Activated CD8-positive, alpha-beta memory T cell treated with anti-CD3 and anti-CD28 coated beads for 4 hours (primary cell): Measurements from ENCODE around the gene SWI5.
"Not testable (repeated sequence)": the region's sequence is repeated elsewhere in the genome, so short reads cannot be mapped to it uniquely, and the experiment has no call there.

Experiments used
- DNase-seq, 2 donors: peaks; one replicate each; pipeline ENCODE4 v3.0.0-alpha.2; 2020; ENCODE audit warnings: low read depth in 2 of 2

SWI5 gene

DNA sequence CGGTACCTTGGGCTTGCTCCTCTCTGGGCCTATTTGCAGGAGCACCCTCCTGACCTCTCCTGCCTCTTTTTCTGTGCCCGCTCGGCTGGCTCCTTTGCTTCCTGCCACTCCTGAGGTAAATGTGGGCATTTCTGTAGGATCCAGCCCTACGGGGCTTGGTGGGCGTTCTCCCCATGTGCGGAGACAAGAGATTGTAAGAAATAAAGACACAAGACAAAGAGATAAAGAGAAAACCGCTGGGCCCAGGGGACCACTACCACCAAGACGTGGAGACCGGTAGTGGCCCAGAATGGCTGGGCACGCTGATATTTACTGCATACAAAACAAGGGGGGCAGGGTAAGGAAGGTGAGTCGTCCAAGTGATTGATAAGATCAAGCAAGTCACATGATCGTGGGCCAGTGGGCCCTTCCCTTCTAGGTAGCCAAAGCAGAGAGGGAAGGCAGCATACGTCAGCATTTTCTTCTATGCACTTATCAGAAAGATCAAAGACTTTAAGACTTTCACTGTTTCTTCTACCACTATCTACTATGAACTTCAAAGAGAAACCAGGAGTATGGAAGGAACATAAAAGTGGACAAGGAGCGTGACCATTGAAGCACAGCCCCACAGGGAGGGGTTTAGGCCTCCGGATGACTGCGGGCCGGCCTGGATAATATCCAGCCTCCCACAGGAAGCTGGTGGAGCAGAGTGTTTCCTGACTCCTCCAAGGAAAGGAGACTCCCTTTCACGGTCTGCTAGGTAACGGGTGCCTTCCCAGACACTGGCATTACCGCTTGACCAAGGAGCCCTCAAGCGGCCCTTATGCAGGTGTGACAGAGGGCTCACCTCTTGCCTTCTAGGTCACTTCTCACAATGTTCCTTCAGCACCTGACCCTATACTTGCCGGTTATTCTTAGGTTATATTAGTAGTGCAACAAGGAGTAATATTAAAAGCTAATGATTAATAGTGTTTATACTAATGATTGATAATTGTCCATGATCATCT, 3.3 kb downstream of the SWI5 start:
- not testable (repeated sequence) for DNase-seq

GRCh38 chr9:128280084-128280622, 4.1 kb downstream of the SWI5 start:
- no peak for DNase-seq

GRCh38 chr9:128282500-128282899, 6.4 kb downstream of the SWI5 start:
- DNase-seq: no peak

DNA sequence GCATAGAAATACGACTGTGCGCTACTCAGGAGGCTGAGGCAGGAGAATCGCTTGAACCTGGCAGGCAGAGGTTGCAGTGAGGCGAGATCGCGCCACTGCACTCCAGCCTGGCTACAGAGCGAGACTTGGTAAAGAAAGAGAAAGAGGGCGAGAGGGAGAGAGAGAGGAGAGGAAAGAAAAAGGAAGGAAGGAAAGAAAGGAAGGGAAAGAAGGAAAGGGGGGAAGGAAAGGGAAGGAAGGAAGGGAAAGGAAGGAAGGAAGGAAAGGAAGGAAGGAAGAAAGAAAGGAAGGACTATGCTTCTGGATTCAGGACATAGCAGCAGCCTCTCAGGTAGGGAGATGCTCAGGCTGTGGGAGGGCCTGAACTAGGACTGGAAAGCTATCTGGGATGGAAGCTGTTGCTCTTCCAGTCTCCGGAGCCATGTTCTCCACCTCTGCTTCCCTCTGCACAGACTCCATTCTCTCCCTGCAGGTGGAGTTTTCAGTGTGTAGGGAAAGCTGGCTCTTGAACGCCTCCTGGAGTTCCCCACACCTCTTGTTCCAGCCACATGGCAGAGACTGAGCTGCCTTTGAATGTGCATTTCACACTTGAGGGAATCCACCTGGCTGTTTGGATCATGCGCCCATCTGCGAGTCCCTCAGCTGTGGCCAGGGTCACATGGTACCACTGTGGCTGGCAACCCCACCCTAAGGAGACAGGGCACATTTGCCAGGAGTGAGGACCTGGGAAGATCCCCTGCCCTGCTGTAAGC, 9.1 kb downstream of the SWI5 start:
- no peak for DNase-seq

- DNase-seq: no peak
Observed at GRCh38 chr9:128286440-128286839, 10.4 kb downstream of the SWI5 start.

- DNase-seq: no peak
Observed at GRCh38 chr9:128288273-128289004, 12.4 kb downstream of the SWI5 start.

DNA sequence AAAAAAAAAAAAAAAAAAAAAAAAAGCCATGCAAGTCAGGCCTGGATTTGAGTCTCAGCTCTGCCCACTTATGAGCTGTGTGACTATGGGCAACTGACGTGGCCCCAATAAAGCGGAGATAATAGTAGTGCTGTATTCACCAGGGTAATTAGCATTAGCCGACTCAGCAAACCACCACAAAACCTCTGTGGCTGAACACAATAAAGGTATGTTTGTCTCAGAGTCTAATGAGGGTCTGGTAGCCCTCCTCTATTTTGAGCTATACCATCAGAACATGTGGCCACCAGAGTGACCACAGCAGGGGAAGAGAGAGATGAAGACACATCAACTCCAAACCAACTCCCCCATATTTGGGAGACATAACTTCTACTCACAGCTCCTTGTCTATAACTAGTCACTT, 15.9 kb downstream of the SWI5 start:
- DNase-seq: no peak

DNA sequence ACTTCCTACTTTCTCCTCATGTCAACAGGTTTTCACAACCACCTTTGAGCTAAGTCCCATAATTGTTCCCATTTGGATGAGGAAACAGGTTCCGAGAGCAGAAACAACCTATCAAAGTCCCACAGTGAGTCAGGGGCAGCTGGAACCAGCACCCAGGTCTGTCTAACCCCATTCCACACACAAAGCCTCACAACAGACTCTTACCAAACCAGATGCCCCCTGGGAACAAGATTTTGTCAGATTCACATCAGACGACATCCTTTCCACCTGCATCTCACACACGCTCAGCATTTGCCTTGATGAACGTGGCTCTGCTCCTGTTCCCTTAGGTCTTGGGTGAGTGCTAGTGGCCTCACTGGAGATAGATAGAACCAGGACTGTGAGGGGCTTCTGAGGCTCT, 17.0 kb downstream of the SWI5 start:
- no peak for DNase-seq

GRCh38 chr9:128294142-128294541, 18.1 kb downstream of the SWI5 start:
- no peak for DNase-seq

DNA sequence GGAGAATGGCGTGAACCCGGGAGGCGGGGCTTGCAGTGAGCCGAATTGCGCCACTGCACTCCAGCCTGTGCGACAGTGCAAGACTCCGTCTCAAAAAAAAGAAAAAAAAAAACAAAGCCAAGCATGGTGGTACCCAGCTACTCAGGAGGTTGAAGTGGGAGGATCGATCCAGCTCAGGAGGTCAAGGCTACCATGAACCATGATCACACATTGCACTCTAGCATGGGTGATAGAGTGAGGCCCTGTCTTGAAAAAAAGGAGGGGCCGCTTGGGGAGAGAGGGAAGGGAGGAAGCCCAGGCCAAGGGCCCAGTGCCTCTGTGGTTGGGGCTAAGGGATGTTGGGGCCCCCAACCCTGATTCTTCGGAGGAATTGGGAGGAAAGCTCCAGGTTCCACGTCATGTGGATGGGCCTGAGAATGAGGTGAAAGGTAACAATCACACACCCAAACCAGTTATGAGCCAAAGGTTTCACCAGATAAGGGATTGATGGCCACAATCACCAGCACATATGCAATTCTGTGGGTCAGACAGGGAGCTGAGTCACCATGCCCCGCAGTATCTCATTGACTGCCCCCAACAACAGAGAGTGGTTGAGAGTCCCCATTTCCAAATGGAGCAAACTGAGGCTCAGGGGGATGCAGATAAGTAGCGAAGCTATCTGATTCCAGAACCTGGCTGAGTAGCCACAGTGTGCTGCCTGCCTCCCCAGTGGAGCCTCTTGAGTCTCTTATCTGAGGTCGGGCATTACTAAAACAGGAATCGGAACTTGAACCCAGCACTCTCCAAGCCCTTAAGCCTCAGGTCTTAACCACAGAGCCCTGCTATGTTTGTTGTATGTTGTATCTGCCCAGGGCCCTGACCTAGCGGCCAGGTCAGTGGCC, 20.5 kb downstream of the SWI5 start:
- DNase-seq: no peak

DNA sequence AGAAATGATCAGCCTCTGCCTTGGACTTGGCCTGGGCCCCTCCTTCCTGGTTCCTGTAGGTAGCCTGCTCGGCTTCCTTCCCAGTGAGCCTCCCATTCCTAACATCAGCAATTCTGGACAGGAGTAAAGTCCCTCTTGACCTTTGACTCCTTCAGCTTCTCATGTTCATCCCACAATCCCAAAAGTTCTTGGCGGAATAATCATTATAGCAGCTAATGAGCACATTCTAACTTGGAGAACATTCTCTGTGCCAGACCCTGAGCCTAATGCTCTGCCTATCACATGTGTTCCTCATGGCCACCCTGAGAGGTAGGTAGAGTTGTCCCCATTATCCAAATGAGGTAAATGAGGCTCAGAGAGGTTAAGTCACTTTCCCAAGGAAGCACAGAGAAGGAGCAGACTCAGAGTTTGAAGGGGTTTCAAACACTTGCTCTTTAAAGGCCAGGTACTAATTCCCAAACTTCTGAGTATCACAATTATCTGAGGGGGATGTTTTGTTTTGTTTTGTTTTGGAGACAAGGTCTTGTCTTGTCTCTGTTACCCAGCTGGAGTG, 21.2 kb downstream of the SWI5 start:
- no peak for DNase-seq

- no peak for DNase-seq
Observed at GRCh38 chr9:128298535-128299482, 22.7 kb downstream of the SWI5 start.

GRCh38 chr9:128304136-128304970, 28.3 kb downstream of the SWI5 start:
- DNase-seq: no peak

DNA sequence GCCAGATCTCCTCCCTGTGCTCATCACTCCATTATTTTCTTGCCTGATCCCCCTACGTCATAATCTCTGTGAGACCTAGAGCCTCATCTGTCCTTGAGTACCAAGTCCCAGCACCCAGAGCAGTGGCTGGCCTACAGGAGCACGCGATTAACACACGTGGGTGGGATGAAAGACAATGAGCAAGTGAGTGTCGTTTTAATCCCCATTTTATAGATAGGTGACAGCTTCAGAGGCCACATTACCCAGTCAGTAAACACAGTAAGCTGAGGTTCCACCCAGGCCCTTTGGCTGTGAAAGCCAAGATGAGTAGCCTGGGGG, 28.9 kb downstream of the SWI5 start:
- DNase-seq: no peak

GRCh38 chr9:128309551-128309950, 33.5 kb downstream of the SWI5 start:
- DNase-seq: no peak

DNA sequence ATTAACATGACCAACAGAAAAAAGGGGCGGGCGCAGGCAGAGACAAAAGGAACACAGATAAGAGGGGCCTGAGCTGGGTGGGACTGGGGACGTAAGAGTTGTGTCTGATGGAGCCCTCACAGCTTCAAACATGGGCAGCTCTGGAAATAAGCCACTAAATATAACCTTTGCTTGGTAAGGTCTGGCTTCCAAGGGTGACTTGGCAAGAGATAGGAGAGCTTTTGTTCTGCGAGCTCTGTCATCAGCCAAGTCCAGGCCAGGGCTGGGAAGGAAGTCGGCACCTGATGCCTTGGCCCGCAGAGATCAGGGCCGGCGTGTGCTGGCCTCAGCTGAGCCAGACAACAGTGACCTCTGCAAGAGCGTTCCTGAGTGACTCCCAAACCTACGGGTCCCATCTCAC, 34.4 kb downstream of the SWI5 start:
- no peak for DNase-seq

DNA sequence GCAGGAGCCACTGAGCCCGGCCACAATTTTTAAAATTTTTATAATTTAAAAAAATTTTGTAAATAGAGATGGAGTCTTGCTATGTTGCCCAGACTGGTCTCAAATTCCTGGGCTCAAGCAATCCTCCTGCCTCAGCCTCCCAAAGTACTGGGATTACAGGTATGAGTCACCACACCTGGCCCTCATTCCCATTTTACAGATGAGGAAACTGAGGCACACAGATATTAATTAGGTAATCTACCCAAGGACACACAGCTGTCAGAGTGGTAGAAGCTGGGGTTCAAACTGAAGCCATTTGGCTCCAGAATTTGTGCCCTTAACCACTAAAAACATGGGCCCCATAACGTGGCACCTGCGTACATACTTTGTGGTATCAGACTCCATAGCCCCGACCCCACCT, 38.6 kb downstream of the SWI5 start:
- no peak for DNase-seq

- DNase-seq: no peak
Observed at GRCh38 chr9:128316421-128316820, 40.3 kb downstream of the SWI5 start.

GRCh38 chr9:128317629-128318028, 41.6 kb downstream of the SWI5 start:
- no peak for DNase-seq
